Vagina (tissue), 2 donors: ENCODE results near the gene TGFBRAP1. TPM values are rescaled to one million over a fixed set of nuclear protein-coding genes. Genes with fewer than 3 reads are reported as not detected.

Experiments
- DNase-seq, 2 donors: peaks; one replicate each; pipeline ENCODE4 v3.0.0-alpha.2; 2017; ENCODE audit errors: extremely low spot score in 2 of 2
- H3K27ac ChIP-seq: fragments of 200-600 bp; sonication (generic); one replicate; pipeline ENCODE4 v1.5.1; 2019
- H3K27me3 ChIP-seq: fragments of 200-600 bp; sonication (generic); one replicate; pipeline ENCODE4 v1.5.1; 2019
- H3K36me3 ChIP-seq, 2 donors: fragments of 200-600 bp; sonication (generic); one replicate each; pipeline ENCODE4 v1.5.1; 2017 to 2019
- H3K4me1 ChIP-seq: fragments of 200-600 bp; sonication (generic); one replicate; pipeline ENCODE4 v1.5.1; 2019
- H3K4me3 ChIP-seq, 2 donors: fragments of 200-600 bp; sonication (generic); 1 replicate in 1 of 2; 2 replicates in 1 of 2; pipeline ENCODE4 v1.5.1; 2016 to 2019
- H3K9me3 ChIP-seq: fragments of 200-600 bp; sonication (generic); one replicate; pipeline ENCODE4 v1.5.1; 2019
- CTCF ChIP-seq, 3 experiments: fragments of 450-650 bp in 2 of 3; fragments of 200-600 bp in 1 of 3; sonication (generic) in 1 of 3; IDR thresholded peaks; one replicate each; pipeline ENCODE4 v1.5.1; 2017 to 2019; ENCODE audit warnings: antibody characterized with exemption in 3 of 3, mild to moderate bottlenecking in 2 of 3, moderate library complexity in 2 of 3
- POLR2A ChIP-seq, 2 donors: fragments of 450-650 bp; IDR thresholded peaks; one replicate each; pipeline ENCODE4 v1.6.1; 2017; ENCODE audit warnings: antibody characterized with exemption in 2 of 2, mild to moderate bottlenecking in 2 of 2, moderate library complexity in 2 of 2
- POLR2AphosphoS5 ChIP-seq, 2 donors: sonication (generic); formaldehyde crosslinking; IDR thresholded peaks; one replicate each; pipeline ENCODE4 v1.9.0; 2017; ENCODE audit warnings: antibody characterized with exemption in 2 of 2, mild to moderate bottlenecking in 2 of 2, low read depth in 1 of 2; ENCODE audit not compliant: insufficient read depth in 1 of 2
- intact Hi-C: fragments of 100-400 bp; cut with DNase I; formaldehyde crosslinking; loops from one replicate; pipeline ENCODE4 v1.15.1; 2023
- total RNA-seq: library from RNA; depleted of rRNA; stranded (reverse); fragments of >200 nt; gene quantifications from one replicate; pipeline ENCODE4 v1.2.3, GENCODE V29; 2016

TGFBRAP1 gene
- total RNA-seq, 1 donor from 2014 or later = 20.1 TPM

- peaks cover 0 to 11% of the 10 kb centered on the region in 2 donors for H3K36me3 ChIP-seq
- no peak for DNase-seq
- intact Hi-C loops = no loop called here
- TF ChIP-seq POLR2AphosphoS5 (IDR thresholded peaks at IDR 0.05; ENCODE audit: insufficient read depth in 1 of 2, low read depth in 1 of 2) (no peak), CTCF (IDR thresholded peaks at IDR 0.05) (no peak), POLR2A (IDR thresholded peaks at IDR 0.05) (no peak)
- no peaks in the 10 kb centered on the region for H3K4me1 ChIP-seq
- H3K9me3 ChIP-seq = no peaks in the 10 kb centered on the region
- H3K27ac ChIP-seq = no peak overlapping the region
- no peak overlapping the region for H3K4me3 ChIP-seq
- H3K27me3 ChIP-seq = no peaks in the 10 kb centered on the region
Measured at GRCh38 chr2:105308382-105309146, 21.0 kb downstream of the TGFBRAP1 start.

GRCh38 chr2:105307962-105308361 lies 21.6 kb downstream of the TGFBRAP1 start:
- Histone ChIP-seq H3K4me3 (no peak overlapping the region), H3K27ac (no peak overlapping the region), H3K4me1 (no peaks in the 10 kb centered on the region), H3K36me3 (peaks cover 0 to 11% of the 10 kb centered on the region in 2 donors), H3K9me3 (no peaks in the 10 kb centered on the region), H3K27me3 (no peaks in the 10 kb centered on the region)
- intact Hi-C loops = no loop called here
- no peak for DNase-seq
- no peak for TF ChIP-seq CTCF (IDR thresholded peaks at IDR 0.05)
- no peak for TF ChIP-seq POLR2A (IDR thresholded peaks at IDR 0.05)
- no peak for TF ChIP-seq POLR2AphosphoS5 (IDR thresholded peaks at IDR 0.05; ENCODE audit: insufficient read depth in 1 of 2, low read depth in 1 of 2)

- no peak overlapping the region for H3K27ac ChIP-seq
- no peaks in the 10 kb centered on the region for H3K4me1 ChIP-seq
- H3K36me3 ChIP-seq = peaks cover 0 to 11% of the 10 kb centered on the region in 2 donors
- no peaks in the 10 kb centered on the region for H3K9me3 ChIP-seq
- intact Hi-C loops = no loop called here
- no peak for TF ChIP-seq POLR2AphosphoS5 (IDR thresholded peaks at IDR 0.05; ENCODE audit: insufficient read depth in 1 of 2, low read depth in 1 of 2)
- TF ChIP-seq CTCF (IDR thresholded peaks at IDR 0.05) = no peak
- no peak for TF ChIP-seq POLR2A (IDR thresholded peaks at IDR 0.05)
- no peaks in the 10 kb centered on the region for H3K27me3 ChIP-seq
- DNase-seq = no peak
- no peak overlapping the region for H3K4me3 ChIP-seq
Measured at GRCh38 chr2:105307550-105307949, 22.0 kb downstream of the TGFBRAP1 start.

- intact Hi-C loops = no loop called here
- Histone ChIP-seq H3K27ac (no peak overlapping the region), H3K4me3 (no peak overlapping the region), H3K36me3 (peaks cover 0 to 11% of the 10 kb centered on the region in 2 donors), H3K9me3 (no peaks in the 10 kb centered on the region), H3K4me1 (no peaks in the 10 kb centered on the region), H3K27me3 (no peaks in the 10 kb centered on the region)
- no peak for TF ChIP-seq CTCF (IDR thresholded peaks at IDR 0.05)
- no peak for TF ChIP-seq POLR2A (IDR thresholded peaks at IDR 0.05)
- no peak for TF ChIP-seq POLR2AphosphoS5 (IDR thresholded peaks at IDR 0.05; ENCODE audit: insufficient read depth in 1 of 2, low read depth in 1 of 2)
- no peak for DNase-seq
Measured at GRCh38 chr2:105307146-105307545, 22.4 kb downstream of the TGFBRAP1 start.

- TF ChIP-seq POLR2A (IDR thresholded peaks at IDR 0.05) = no peak
- TF ChIP-seq POLR2AphosphoS5 (IDR thresholded peaks at IDR 0.05; ENCODE audit: insufficient read depth in 1 of 2, low read depth in 1 of 2) = no peak
- no peak for TF ChIP-seq CTCF (IDR thresholded peaks at IDR 0.05)
- H3K4me1 ChIP-seq = no peaks in the 10 kb centered on the region
- peaks cover 0 to 17% of the 10 kb centered on the region in 2 donors for H3K36me3 ChIP-seq
- DNase-seq = no peak
- H3K27me3 ChIP-seq = no peaks in the 10 kb centered on the region
- no peaks in the 10 kb centered on the region for H3K9me3 ChIP-seq
- no peak overlapping the region for H3K27ac ChIP-seq
- intact Hi-C loops = no loop called here
- H3K4me3 ChIP-seq = no peak overlapping the region
Measured at GRCh38 chr2:105301646-105302045, 27.9 kb downstream of the TGFBRAP1 start.
